Fibroblast of the aortic adventitia (primary cell): ENCODE results near the gene MCM7. TPM values are rescaled to one million over a fixed set of nuclear protein-coding genes. Genes with fewer than 3 reads are reported as not detected.

Experiments used
- DNase-seq: peaks from one replicate; pipeline ENCODE4 v3.0.0-alpha.2; 2010; ENCODE audit warnings: low read depth
- H3K4me3 ChIP-seq: 2 replicates; pipeline ENCODE4 v1.5.1; 2011; ENCODE audit warnings: low read depth, mild to moderate bottlenecking, control low read depth, low read length, moderate library complexity
- CTCF ChIP-seq: IDR thresholded peaks from 2 replicates; pipeline ENCODE4 v1.5.1; 2011; ENCODE audit warnings: mild to moderate bottlenecking, low read length, control low read depth, inconsistent platforms; ENCODE audit not compliant: insufficient read depth
- total RNA-seq: library from RNA; depleted of rRNA; stranded (reverse); fragments of >200 nt; gene quantifications from 2 replicates; pipeline ENCODE4 v1.2.3, GENCODE V29; 2012; ENCODE audit warnings: low replicate concordance

MCM7 gene
- total RNA-seq, 1 donor, result 97.7 TPM

- peak overlapping the region; percentile 78 for H3K4me3 ChIP-seq
- DNase-seq, result peak; percentile 66
- TF ChIP-seq CTCF, result no peak
Observed at GRCh38 chr7:100119970-100120732, 19.0 kb upstream of the MCM7 start.

DNA sequence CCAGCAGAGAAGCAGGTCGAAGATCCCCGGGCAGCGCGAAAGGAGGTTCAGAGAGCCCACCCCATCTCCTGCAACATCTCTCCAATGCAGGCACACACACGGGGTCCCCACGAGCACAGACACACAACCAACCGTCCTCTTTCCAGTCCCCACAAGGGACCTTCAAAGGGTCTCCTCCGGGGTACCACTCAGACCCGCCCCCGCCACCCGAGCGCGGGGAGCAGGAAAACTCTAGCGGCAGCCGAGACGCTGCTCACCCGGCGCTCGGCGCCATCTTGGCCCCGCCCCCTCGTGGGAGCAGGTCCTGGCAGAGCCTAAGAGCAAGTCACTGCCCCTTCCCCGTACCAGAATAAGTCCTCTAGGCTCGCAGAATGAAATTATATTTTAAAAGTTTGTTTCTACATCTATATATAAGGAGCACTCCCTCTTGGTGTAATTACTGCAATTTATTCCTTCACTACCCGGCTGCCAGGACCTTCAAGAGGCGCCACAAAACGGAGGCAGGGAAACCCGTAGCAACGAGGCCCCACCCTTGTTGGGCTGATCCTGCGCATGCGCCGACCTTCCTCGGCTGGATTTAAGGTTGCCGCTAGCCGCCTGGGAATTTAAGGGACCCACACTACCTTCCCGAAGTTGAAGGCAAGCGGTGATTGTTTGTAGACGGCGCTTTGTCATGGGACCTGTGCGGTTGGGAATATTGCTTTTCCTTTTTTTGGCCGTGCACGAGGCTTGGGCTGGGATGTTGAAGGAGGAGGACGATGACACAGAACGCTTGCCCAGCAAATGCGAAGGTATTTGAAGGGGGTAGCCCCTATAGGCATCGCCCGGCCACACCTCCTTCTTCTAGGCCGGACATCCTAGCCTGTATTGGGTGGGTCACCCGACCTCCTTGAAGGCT, 18.1 kb upstream of the MCM7 start, which contains the start of the genes CNPY4 and TAF6:
Gene CNPY4 (plus strand): TSS at position 563 of the 898 bp plus-strand sequence. CDS start 111 bp downstream, at position 674.
Gene TAF6 (minus strand): TSS at position 287 of the 898 bp plus-strand sequence. CDS start 5,149 bp downstream, outside the sequence.
- DNase-seq, result peak; percentile 98
- TF ChIP-seq CTCF, result peak; percentile 0
- peak within 1 kb of the TSS; percentile 78 for H3K4me3 ChIP-seq

GRCh38 chr7:100118388-100119071, 17.3 kb upstream of the MCM7 start:
- no peak for TF ChIP-seq CTCF
- no peak for DNase-seq
- peak overlapping the region; percentile 78 for H3K4me3 ChIP-seq

DNA sequence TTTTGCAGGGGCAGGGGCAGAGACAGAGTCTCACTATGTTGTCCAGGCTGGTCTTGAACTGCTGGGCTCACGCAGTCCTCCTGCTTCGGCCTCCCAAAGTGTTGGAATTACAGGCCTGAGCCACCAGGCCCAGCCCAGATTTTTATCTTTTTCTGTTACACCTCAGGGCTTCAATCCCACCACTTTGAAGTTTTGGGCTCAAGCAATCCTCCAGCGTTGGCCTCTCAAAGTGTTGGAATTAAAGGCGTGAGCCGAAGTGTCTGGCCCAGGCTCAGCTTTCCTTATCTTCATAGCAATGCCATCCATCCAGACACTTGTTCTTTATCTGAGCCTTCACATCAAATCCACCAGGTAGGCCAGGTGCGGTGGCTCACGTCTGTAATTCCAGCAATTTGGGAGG, 13.8 kb upstream of the MCM7 start:
- no peak overlapping the region for H3K4me3 ChIP-seq
- no peak for TF ChIP-seq CTCF
- DNase-seq, result no peak

DNA sequence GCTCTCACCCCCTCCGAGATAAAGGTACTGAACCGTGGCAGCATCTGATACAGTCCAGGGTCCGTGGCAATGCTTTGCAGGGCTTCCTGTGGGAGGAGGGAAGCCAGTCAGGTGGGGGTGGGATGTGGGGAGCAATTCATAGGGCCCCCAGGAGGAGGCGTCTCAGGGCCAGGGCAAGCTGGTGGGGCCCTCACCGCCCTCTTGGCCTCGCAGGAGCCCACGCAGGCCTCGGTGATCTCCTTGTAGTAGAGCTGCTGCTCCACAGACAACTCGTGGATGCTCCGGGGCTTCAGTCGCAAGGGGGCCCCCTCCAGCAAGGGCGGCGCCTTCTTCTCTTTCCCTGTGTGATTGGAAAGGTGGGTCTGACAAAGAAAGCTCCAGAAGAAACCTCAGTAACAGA, 10.7 kb upstream of the MCM7 start:
- no peak for TF ChIP-seq CTCF
- no peak overlapping the region for H3K4me3 ChIP-seq
- DNase-seq, result no peak

DNA sequence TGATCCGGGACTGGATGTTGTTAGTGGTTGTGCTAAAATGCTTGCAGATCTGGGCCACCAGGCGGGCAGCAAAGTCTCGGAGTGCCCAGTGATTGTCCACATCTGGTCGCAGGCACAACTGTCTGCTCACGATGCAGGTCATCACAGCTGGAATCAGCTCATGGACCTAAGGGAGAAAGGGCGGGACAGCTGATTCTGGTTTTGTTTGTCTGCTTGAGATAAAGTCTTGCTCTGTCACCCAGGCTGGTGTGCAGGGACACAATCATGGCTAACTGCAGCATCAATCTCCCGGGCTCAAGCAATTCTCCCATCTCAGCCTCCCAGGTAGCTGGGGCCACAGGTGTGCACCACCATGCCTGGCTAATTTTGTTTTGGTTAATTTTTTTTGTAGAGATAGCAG, 10.0 kb upstream of the MCM7 start:
- no peak overlapping the region for H3K4me3 ChIP-seq
- no peak for TF ChIP-seq CTCF
- DNase-seq, result no peak
